H9 (cell line): ENCODE data around the gene CYP4V2. TPM values are rescaled to one million over a fixed set of nuclear protein-coding genes. Genes with fewer than 3 reads are reported as not detected.

Source experiments
- DNase-seq: peaks from one replicate; pipeline ENCODE4 v3.0.0-alpha.2; 2017
- H2AFZ ChIP-seq: one replicate; pipeline ENCODE4 v1.6.1; 2013; ENCODE audit warnings: mild to moderate bottlenecking, low read length, control low read depth, moderate library complexity
- H2AK5ac ChIP-seq: 2 replicates; pipeline ENCODE4 v1.6.1; 2013; ENCODE audit warnings: low read length, control low read depth, mixed read lengths; ENCODE audit not compliant: insufficient read length
- H2BK120ac ChIP-seq: one replicate; pipeline ENCODE4 v1.6.1; 2013; ENCODE audit warnings: low read depth, mild to moderate bottlenecking, low read length, control low read depth, inconsistent platforms; ENCODE audit not compliant: poor library complexity, severe bottlenecking
- H2BK12ac ChIP-seq: 2 replicates; pipeline ENCODE4 v1.6.1; 2013; ENCODE audit warnings: low read length, control low read depth, mixed read lengths, low read depth; ENCODE audit not compliant: insufficient read length
- H2BK15ac ChIP-seq: 2 replicates; pipeline ENCODE4 v1.6.1; 2013; ENCODE audit warnings: low read depth, low read length, control low read depth
- H2BK20ac ChIP-seq: one replicate; pipeline ENCODE4 v1.6.1; 2013; ENCODE audit warnings: low read depth, mild to moderate bottlenecking, low read length, control low read depth, inconsistent platforms; ENCODE audit not compliant: poor library complexity, severe bottlenecking
- H2BK5ac ChIP-seq: 2 replicates; pipeline ENCODE4 v1.6.1; 2013; ENCODE audit warnings: low read length, control low read depth, mixed read lengths; ENCODE audit not compliant: insufficient read length
- H3K14ac ChIP-seq: 2 replicates; pipeline ENCODE4 v1.6.1; 2013; ENCODE audit warnings: low read length, control low read depth; ENCODE audit not compliant: insufficient read depth
- H3K18ac ChIP-seq: 2 replicates; pipeline ENCODE4 v1.6.1; 2013; ENCODE audit warnings: low read depth, mild to moderate bottlenecking, mixed read lengths, low read length, control low read depth; ENCODE audit not compliant: insufficient read length
- H3K23ac ChIP-seq: 2 replicates; pipeline ENCODE4 v1.6.1; 2013; ENCODE audit warnings: low read length, control low read depth, mixed read lengths, low read depth; ENCODE audit not compliant: insufficient read length
- H3K23me2 ChIP-seq: 2 replicates; pipeline ENCODE4 v1.6.1; 2013; ENCODE audit warnings: low read depth, mild to moderate bottlenecking, mixed read lengths, low read length, control low read depth; ENCODE audit not compliant: insufficient read length, poor library complexity, severe bottlenecking
- H3K27ac ChIP-seq: 2 replicates; pipeline ENCODE4 v1.5.1; 2013; ENCODE audit warnings: low read length, control low read depth, mixed read lengths, low read depth; ENCODE audit not compliant: insufficient read length
- H3K27me3 ChIP-seq: 2 replicates; pipeline ENCODE4 v1.6.1; 2013; ENCODE audit warnings: low read length, control low read depth, inconsistent platforms; ENCODE audit not compliant: insufficient read depth
- H3K4ac ChIP-seq: 2 replicates; pipeline ENCODE4 v1.6.1; 2013; ENCODE audit warnings: low read depth, mild to moderate bottlenecking, control low read depth, inconsistent platforms, low read length, moderate library complexity
- H3K4me1 ChIP-seq: 2 replicates; pipeline ENCODE4 v1.6.1; 2013; ENCODE audit warnings: low read length, control low read depth, inconsistent platforms; ENCODE audit not compliant: insufficient read depth
- H3K4me2 ChIP-seq: 2 replicates; pipeline ENCODE4 v1.6.1; 2013; ENCODE audit warnings: low read length, control low read depth, mixed read lengths; ENCODE audit not compliant: insufficient read length, insufficient read depth
- H3K56ac ChIP-seq: 2 replicates; pipeline ENCODE4 v1.6.1; 2013; ENCODE audit warnings: low read depth, mild to moderate bottlenecking, mixed read lengths, low read length, control low read depth; ENCODE audit not compliant: insufficient read length
- H3K79me1 ChIP-seq: 2 replicates; pipeline ENCODE4 v1.6.1; 2013; ENCODE audit warnings: low read depth, mild to moderate bottlenecking, moderate library complexity, low read length, control low read depth, inconsistent platforms; ENCODE audit not compliant: insufficient read depth, poor library complexity, severe bottlenecking
- H3K79me2 ChIP-seq: 2 replicates; pipeline ENCODE4 v1.6.1; 2013; ENCODE audit warnings: low read length, control low read depth, inconsistent platforms; ENCODE audit not compliant: insufficient read depth
- H3K9ac ChIP-seq: 2 replicates; pipeline ENCODE4 v1.6.1; 2013; ENCODE audit warnings: low read length, control low read depth, mixed read lengths; ENCODE audit not compliant: insufficient read length; ENCODE audit errors: extremely low read depth
- H3K9me3 ChIP-seq: one replicate; pipeline ENCODE4 v1.6.1; 2013; ENCODE audit warnings: low read depth, low read length, inconsistent platforms; ENCODE audit not compliant: control insufficient read depth
- H3T11ph ChIP-seq: one replicate; pipeline ENCODE4 v1.6.1; 2013; ENCODE audit warnings: mild to moderate bottlenecking, low read length, control low read depth, inconsistent platforms
- H4K20me1 ChIP-seq: one replicate; pipeline ENCODE4 v1.6.1; 2013; ENCODE audit not compliant: control insufficient read depth, insufficient read length, insufficient read depth
- H4K5ac ChIP-seq: 2 replicates; pipeline ENCODE4 v1.6.1; 2013; ENCODE audit warnings: low read depth, mild to moderate bottlenecking, mixed read lengths, low read length, control low read depth; ENCODE audit not compliant: insufficient read length
- H4K8ac ChIP-seq: replicated peaks from 2 replicates; pipeline ENCODE4 v1.6.1; 2013; ENCODE audit warnings: low read length, control low read depth, mixed read lengths, low read depth; ENCODE audit not compliant: insufficient read length
- H4K91ac ChIP-seq: 2 replicates; pipeline ENCODE4 v1.6.1; 2013; ENCODE audit warnings: low read depth, mild to moderate bottlenecking, moderate library complexity, mixed read lengths, low read length, control low read depth; ENCODE audit not compliant: insufficient read length
- H3K27ac Mint-ChIP-seq, 3 experiments: 2 replicates in 2 of 3; 3 replicates in 1 of 3; pipeline ENCODE4 v1.8.0; 2020 to 2021; ENCODE audit warnings: mixed read lengths in 3 of 3, mild to moderate bottlenecking in 1 of 3, moderate library complexity in 1 of 3
- H3K27me3 Mint-ChIP-seq: 2 replicates; pipeline ENCODE4 v1.8.0; 2021; ENCODE audit warnings: low read depth, mild to moderate bottlenecking, moderate library complexity, mixed read lengths
- H3K36me3 Mint-ChIP-seq, 3 experiments: 2 replicates in 2 of 3; 3 replicates in 1 of 3; pipeline ENCODE4 v1.8.0; 2020 to 2021; ENCODE audit warnings: low read depth in 3 of 3, mixed read lengths in 3 of 3; ENCODE audit not compliant: insufficient read depth in 1 of 3
- H3K4me1 Mint-ChIP-seq, 2 experiments: 2 replicates each; pipeline ENCODE4 v1.8.0; 2020; ENCODE audit warnings: mixed read lengths in 2 of 2
- H3K4me3 Mint-ChIP-seq, 2 experiments: 2 replicates in 1 of 2; 3 replicates in 1 of 2; pipeline ENCODE4 v1.8.0; 2020 to 2021; ENCODE audit warnings: mild to moderate bottlenecking in 2 of 2, mixed read lengths in 2 of 2, moderate library complexity in 1 of 2
- H3K9me3 Mint-ChIP-seq, 2 experiments: 2 replicates in 1 of 2; 3 replicates in 1 of 2; pipeline ENCODE4 v1.8.0; 2020; ENCODE audit warnings: mild to moderate bottlenecking in 2 of 2, mixed read lengths in 2 of 2, moderate library complexity in 1 of 2
- CTCF ChIP-seq: fragments of 200-600 bp; sonication (generic); conservative IDR thresholded peaks from 3 replicates; pipeline ENCODE4 v1.8.0; 2021; ENCODE audit warnings: antibody characterized with exemption, mild to moderate bottlenecking
- WGBS: extraction: QIAGEN DNeasy Blood & Tissue Kit; methylation state at CpG from one replicate; pipeline ENCODE4 v1.1.7; 2013; ENCODE audit warnings: missing lambda C conversion rate, low lambda C conversion rate, mixed read lengths; ENCODE audit not compliant: insufficient read length; ENCODE audit errors: extremely low coverage; 5-methylcytosine and 5-hydroxymethylcytosine counted together
- total RNA-seq: library from RNA; stranded (reverse); gene quantifications from 2 replicates; pipeline ENCODE4 v1.2.1, GENCODE V29; 2021

Gene CYP4V2
- total RNA-seq, 1 experiment from 2014 or later, result 1.0 TPM

GRCh38 chr4:186250760-186251159 is 59.4 kb downstream of the CYP4V2 start:
- no peak overlapping the region for H4K8ac ChIP-seq
- no peak overlapping the region for H3K56ac ChIP-seq
- peak overlapping the region; percentile 68 for H3K4me2 ChIP-seq
- H3K79me1 ChIP-seq, result no peaks in the 10 kb centered on the region
- H3K79me2 ChIP-seq, result peaks cover 9% of the 10 kb centered on the region; the same call in 1 of the 2 replicates
- H3K14ac ChIP-seq, result no peak overlapping the region
- H3K27ac ChIP-seq, result peak overlapping the region; percentile 99
- no peak overlapping the region for H2BK20ac ChIP-seq
- no peak overlapping the region; the same call in 1 of the 2 replicates for H3K4ac ChIP-seq
- H3K4me1 ChIP-seq, result peaks cover 13% of the 10 kb centered on the region
- H3K9me3 ChIP-seq, result no peaks in the 10 kb centered on the region
- no peak overlapping the region for H3K23ac ChIP-seq
- no peaks in the 10 kb centered on the region; the same call in 1 of the 2 replicates for H3K27me3 Mint-ChIP-seq
- no CpG with 5 or more reads among the region's 2 CpGs for WGBS
- peaks cover 2 to 3% of the 10 kb centered on the region in 2 experiments for H3K9me3 Mint-ChIP-seq
- no peak overlapping the region for H2AFZ ChIP-seq
- H4K5ac ChIP-seq, result no peak overlapping the region
- no peak overlapping the region for H4K91ac ChIP-seq
- no peak overlapping the region for H2BK15ac ChIP-seq
- TF ChIP-seq CTCF, result no peak
- H3K36me3 Mint-ChIP-seq, result peaks cover 4 to 16% (median 11%) of the 10 kb centered on the region in 3 experiments; a peak in 6 of 7 replicates
- peaks cover 47 to 54% of the 10 kb centered on the region in 2 experiments for H3K4me1 Mint-ChIP-seq
- no peak overlapping the region for H2BK120ac ChIP-seq
- H3K27me3 ChIP-seq, result no peaks in the 10 kb centered on the region
- DNase-seq, result no peak
- no peak overlapping the region for H2AK5ac ChIP-seq
- H3K23me2 ChIP-seq, result no peaks in the 10 kb centered on the region
- H4K20me1 ChIP-seq, result no peaks in the 10 kb centered on the region
- H2BK5ac ChIP-seq, result no peak overlapping the region
- peak overlapping the region; percentile 33 to 71 for H3K4me3 Mint-ChIP-seq
- peak overlapping the region; percentile 59 for H3T11ph ChIP-seq
- H3K27ac Mint-ChIP-seq, result peak overlapping the region; percentile 95 to 99 (median 99)
- H2BK12ac ChIP-seq, result no peak overlapping the region
- H3K18ac ChIP-seq, result no peak overlapping the region
- no peak overlapping the region for H3K9ac ChIP-seq
